GM12878 (cell line): ENCODE measurements around the gene PKP4. TPM values are rescaled to one million over a fixed set of nuclear protein-coding genes. Genes with fewer than 3 reads are reported as not detected.

Source experiments
- ATAC-seq: fragments of 200-7000 bp; cut with Tn5 transposase; 3 replicates; pipeline ENCODE4 v1.9.1; 2020; ENCODE audit warnings: mild to moderate bottlenecking, moderate library complexity
- BruUV-seq: library from RNA; stranded (reverse); fragments of 400-500 nt; replicated peaks from 2 replicates; lab custom pipeline; 2021; lab: Mats Ljungman, UMichigan
- CTCF ChIA-PET: fragments of 300-600 bp; sonication (Branson Sonifier 250); formaldehyde crosslinking; extraction: SDS; loops from one replicate; lab custom pipeline; 2021; ENCODE audit warnings: inconsistent platforms; lab: Yijun Ruan, JAX
- POLR2A ChIA-PET: fragments of 350-600 bp; formaldehyde crosslinking; extraction: SDS; loops from one replicate; lab custom pipeline; 2021; ENCODE audit warnings: inconsistent platforms; lab: Charles Lee
- RAD21 ChIA-PET: fragments of 300-600 bp; sonication (Branson Sonifier 250); formaldehyde crosslinking; loops from one replicate; lab custom pipeline; 2023; ENCODE audit warnings: antibody characterized with exemption; ENCODE audit not compliant: unreplicated experiment; lab: Charles Lee
- SMC1A ChIA-PET: fragments of 300-600 bp; sonication (Branson Sonifier 250); formaldehyde crosslinking; loops from one replicate; lab custom pipeline; 2023; ENCODE audit not compliant: unreplicated experiment, uncharacterized antibody; lab: Charles Lee
- DNase-seq: peaks from one replicate; pipeline ENCODE4 v3.0.0-alpha.2; 2011; ENCODE audit warnings: low read depth, low spot score
- FAIRE-seq: peaks from 3 replicates; lab custom pipeline; 2011; peaks lifted over from hg19 to GRCh38; lab: Jason Lieb, UNC
- H2AFZ ChIP-seq: 2 replicates; pipeline ENCODE4 v1.6.0; 2011; ENCODE audit warnings: low read depth, low read length, control low read depth; ENCODE audit not compliant: control insufficient read depth
- H3K27ac ChIP-seq: 2 replicates; pipeline ENCODE4 v1.5.1; 2011; ENCODE audit warnings: control low read depth; ENCODE audit not compliant: control insufficient read depth, insufficient read depth
- H3K27me3 ChIP-seq, 2 experiments: replicated peaks in 1 of 2; 2 replicates each; pipeline versions ENCODE4 v1.6.0 to v1.6.1; 2011; ENCODE audit warnings: low read length in 1 of 2; ENCODE audit not compliant: control insufficient read depth in 2 of 2, insufficient read depth in 2 of 2
- H3K36me3 ChIP-seq, 2 experiments: 2 replicates each; pipeline ENCODE4 v1.5.1; 2011; ENCODE audit warnings: low read length in 1 of 2; ENCODE audit not compliant: control insufficient read depth in 2 of 2, insufficient read depth in 2 of 2
- H3K4me1 ChIP-seq: 2 replicates; pipeline ENCODE4 v1.6.1; 2011; ENCODE audit warnings: mild to moderate bottlenecking, low read length, moderate library complexity, mixed read lengths; ENCODE audit not compliant: control insufficient read depth, insufficient read depth
- H3K4me2 ChIP-seq: 2 replicates; pipeline ENCODE4 v1.6.0; 2011; ENCODE audit warnings: control low read depth; ENCODE audit not compliant: control insufficient read depth, insufficient read depth
- H3K4me3 ChIP-seq: fragments of 200-600 bp; sonication (generic); 2 replicates; pipeline ENCODE4 v1.5.1; 2016
- H3K79me2 ChIP-seq: 2 replicates; pipeline ENCODE4 v1.6.0; 2011; ENCODE audit warnings: low read length; ENCODE audit not compliant: control insufficient read depth, insufficient read depth
- H3K9ac ChIP-seq: 2 replicates; pipeline ENCODE4 v1.8.0; 2011; ENCODE audit warnings: low read length, control low read depth, mixed read lengths; ENCODE audit not compliant: control insufficient read depth, insufficient read depth
- H3K9me3 ChIP-seq: replicated peaks from 3 replicates; pipeline ENCODE4 v1.5.1; 2011; ENCODE audit warnings: mild to moderate bottlenecking, low read length; ENCODE audit not compliant: control insufficient read depth, insufficient read depth
- H4K20me1 ChIP-seq: 2 replicates; pipeline ENCODE4 v1.6.0; 2011; ENCODE audit not compliant: control insufficient read depth, insufficient read depth
- FOXK2 ChIP-seq: fragments of 450-650 bp; IDR thresholded peaks from 2 replicates; pipeline ENCODE4 v1.6.1; 2017; ENCODE audit warnings: mild to moderate bottlenecking, moderate library complexity
- JUND ChIP-seq: IDR thresholded peaks from 2 replicates; pipeline ENCODE4 v1.6.1; 2012; ENCODE audit warnings: low read depth, mild to moderate bottlenecking, low read length, improper control_type of control experiment, moderate library complexity
- SP1 ChIP-seq: IDR thresholded peaks from one replicate; pipeline ENCODE4 v1.6.1; 2011; ENCODE audit warnings: low read depth, low read length
- TBL1XR1 ChIP-seq: IDR thresholded peaks from 2 replicates; pipeline ENCODE4 v1.6.1; 2012; ENCODE audit warnings: low read depth, low read length, improper control_type of control experiment
- WGBS: methylation state at CpG from one replicate; pipeline ENCODE4 v1.1.6; 2016; ENCODE audit warnings: low lambda C conversion rate; ENCODE audit not compliant: insufficient replicate concordance, insufficient coverage; ENCODE audit errors: missing lambda C conversion rate; 5-methylcytosine and 5-hydroxymethylcytosine counted together
- in situ Hi-C: fragments of 300-500 bp; cut with MboI; formaldehyde crosslinking; loops from 9 replicates; pipeline ENCODE4 v1.14.3; 2018; ENCODE audit warnings: mixed read lengths
- intact Hi-C: fragments of 100-400 bp; cut with micrococcal nuclease; formaldehyde crosslinking; loops from one replicate; pipeline ENCODE4 v1.14.2; 2022; ENCODE audit not compliant: unreplicated experiment
- polyA plus RNA-seq, 11 experiments: library from polyadenylated mRNA; depleted of rRNA in 4 of 11; unstranded in 6 of 11; stranded (reverse) in 5 of 11; fragments of >200 nt; fragmentation: Nextera tagmentation in 4 of 11; fragmentation: Illumina TruSeq in 1 of 11; extraction: Ambion mirVana in 4 of 11; extraction: Trizol in 1 of 11; gene quantifications; 1 replicate in 1 of 11; 2 replicates in 10 of 11; pipeline versions ENCODE4 v1.2.1 to v1.2.3, GENCODE V29; 2011 to 2016; ENCODE audit warnings: inconsistent platforms in 2 of 11, missing spikeins in 2 of 11, low read depth in 1 of 11
- total RNA-seq, 4 experiments: library from RNA; depleted of rRNA in 3 of 4; stranded (reverse); fragments of >200 nt in 3 of 4; fragmentation: Illumina TruSeq in 1 of 4; extraction: Trizol in 1 of 4; gene quantifications; 2 replicates each; pipeline versions ENCODE4 v1.2.1 to v1.2.3, GENCODE V29; 2013 to 2021
- TF ChIP-seq, protein P1 (sequence below): fragments of 450-650 bp; IDR thresholded peaks from 2 replicates; pipeline ENCODE4 v1.6.1; 2017; ENCODE audit warnings: mild to moderate bottlenecking, moderate library complexity
- TF ChIP-seq, protein P2 (sequence below): IDR thresholded peaks from 2 replicates; pipeline ENCODE4 v1.6.1; 2012; ENCODE audit warnings: low read depth, low read length, improper control_type of control experiment
- TF ChIP-seq, protein P3 (sequence below): IDR thresholded peaks from 2 replicates; pipeline ENCODE4 v1.6.1; 2012; ENCODE audit warnings: low read length, inconsistent platforms

PKP4 gene
- total and polyA plus RNA-seq, 10 of the 15 experiments (the other 5 are each of a cell fraction or from before 2014, with no cell fraction given) = 4.8 to 35.8 (median 17.7) TPM

DNA sequence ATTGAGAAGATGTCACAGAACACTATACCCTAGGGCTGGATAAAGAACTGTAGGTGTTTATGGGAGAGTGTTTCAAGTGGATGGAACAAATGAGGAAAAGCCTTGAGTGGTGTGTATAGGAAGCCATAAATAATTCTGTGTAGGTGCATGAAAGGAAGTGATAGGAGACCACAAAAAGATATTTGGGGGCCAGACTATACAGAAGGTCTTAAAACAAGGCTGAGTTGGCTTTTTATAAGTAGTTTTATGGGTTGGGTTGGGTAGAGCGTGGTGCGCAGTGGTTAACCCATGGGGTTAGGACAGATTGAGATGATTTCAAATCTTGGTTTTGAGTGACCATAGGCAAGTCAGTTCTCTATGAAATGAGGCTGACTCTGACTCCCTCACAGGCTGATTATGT, 110.5 kb downstream of the PKP4 start:
- WGBS = 100% methylated on average over 2 of the region's 2 CpGs
- no peak overlapping the region for H3K27ac ChIP-seq
- ATAC-seq (no peak), FAIRE-seq (no peak), DNase-seq (no peak)
- BruUV-seq = no TSS peak
- ChIA-PET POLR2A (no interaction called here), SMC1A (no interaction called here), RAD21 (no interaction called here), CTCF (no interaction called here)
- no peak for TF ChIP-seq FOXK2
- TF ChIP-seq, protein P1, sequence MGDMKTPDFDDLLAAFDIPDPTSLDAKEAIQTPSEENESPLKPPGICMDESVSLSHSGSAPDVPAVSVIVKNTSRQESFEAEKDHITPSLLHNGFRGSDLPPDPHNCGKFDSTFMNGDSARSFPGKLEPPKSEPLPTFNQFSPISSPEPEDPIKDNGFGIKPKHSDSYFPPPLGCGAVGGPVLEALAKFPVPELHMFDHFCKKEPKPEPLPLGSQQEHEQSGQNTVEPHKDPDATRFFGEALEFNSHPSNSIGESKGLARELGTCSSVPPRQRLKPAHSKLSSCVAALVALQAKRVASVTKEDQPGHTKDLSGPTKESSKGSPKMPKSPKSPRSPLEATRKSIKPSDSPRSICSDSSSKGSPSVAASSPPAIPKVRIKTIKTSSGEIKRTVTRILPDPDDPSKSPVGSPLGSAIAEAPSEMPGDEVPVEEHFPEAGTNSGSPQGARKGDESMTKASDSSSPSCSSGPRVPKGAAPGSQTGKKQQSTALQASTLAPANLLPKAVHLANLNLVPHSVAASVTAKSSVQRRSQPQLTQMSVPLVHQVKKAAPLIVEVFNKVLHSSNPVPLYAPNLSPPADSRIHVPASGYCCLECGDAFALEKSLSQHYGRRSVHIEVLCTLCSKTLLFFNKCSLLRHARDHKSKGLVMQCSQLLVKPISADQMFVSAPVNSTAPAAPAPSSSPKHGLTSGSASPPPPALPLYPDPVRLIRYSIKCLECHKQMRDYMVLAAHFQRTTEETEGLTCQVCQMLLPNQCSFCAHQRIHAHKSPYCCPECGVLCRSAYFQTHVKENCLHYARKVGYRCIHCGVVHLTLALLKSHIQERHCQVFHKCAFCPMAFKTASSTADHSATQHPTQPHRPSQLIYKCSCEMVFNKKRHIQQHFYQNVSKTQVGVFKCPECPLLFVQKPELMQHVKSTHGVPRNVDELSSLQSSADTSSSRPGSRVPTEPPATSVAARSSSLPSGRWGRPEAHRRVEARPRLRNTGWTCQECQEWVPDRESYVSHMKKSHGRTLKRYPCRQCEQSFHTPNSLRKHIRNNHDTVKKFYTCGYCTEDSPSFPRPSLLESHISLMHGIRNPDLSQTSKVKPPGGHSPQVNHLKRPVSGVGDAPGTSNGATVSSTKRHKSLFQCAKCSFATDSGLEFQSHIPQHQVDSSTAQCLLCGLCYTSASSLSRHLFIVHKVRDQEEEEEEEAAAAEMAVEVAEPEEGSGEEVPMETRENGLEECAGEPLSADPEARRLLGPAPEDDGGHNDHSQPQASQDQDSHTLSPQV = no peak
- TF ChIP-seq, protein P2, sequence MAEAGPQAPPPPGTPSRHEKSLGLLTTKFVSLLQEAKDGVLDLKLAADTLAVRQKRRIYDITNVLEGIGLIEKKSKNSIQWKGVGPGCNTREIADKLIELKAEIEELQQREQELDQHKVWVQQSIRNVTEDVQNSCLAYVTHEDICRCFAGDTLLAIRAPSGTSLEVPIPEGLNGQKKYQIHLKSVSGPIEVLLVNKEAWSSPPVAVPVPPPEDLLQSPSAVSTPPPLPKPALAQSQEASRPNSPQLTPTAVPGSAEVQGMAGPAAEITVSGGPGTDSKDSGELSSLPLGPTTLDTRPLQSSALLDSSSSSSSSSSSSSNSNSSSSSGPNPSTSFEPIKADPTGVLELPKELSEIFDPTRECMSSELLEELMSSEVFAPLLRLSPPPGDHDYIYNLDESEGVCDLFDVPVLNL = no peak
- no peak for TF ChIP-seq TBL1XR1
- no peak for TF ChIP-seq JUND
- TF ChIP-seq SP1 = no peak
- TF ChIP-seq, protein P3, sequence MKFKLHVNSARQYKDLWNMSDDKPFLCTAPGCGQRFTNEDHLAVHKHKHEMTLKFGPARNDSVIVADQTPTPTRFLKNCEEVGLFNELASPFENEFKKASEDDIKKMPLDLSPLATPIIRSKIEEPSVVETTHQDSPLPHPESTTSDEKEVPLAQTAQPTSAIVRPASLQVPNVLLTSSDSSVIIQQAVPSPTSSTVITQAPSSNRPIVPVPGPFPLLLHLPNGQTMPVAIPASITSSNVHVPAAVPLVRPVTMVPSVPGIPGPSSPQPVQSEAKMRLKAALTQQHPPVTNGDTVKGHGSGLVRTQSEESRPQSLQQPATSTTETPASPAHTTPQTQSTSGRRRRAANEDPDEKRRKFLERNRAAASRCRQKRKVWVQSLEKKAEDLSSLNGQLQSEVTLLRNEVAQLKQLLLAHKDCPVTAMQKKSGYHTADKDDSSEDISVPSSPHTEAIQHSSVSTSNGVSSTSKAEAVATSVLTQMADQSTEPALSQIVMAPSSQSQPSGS = no peak
- H3K27me3 ChIP-seq = no peaks in the 10 kb centered on the region
- H3K4me1 ChIP-seq = no peaks in the 10 kb centered on the region
- no peaks in the 10 kb centered on the region; the same call in 2 of the 3 replicates for H3K9me3 ChIP-seq
- H3K79me2 ChIP-seq = no peaks in the 10 kb centered on the region
- no peak overlapping the region for H3K4me2 ChIP-seq
- no peak overlapping the region for H3K9ac ChIP-seq
- no peak overlapping the region for H2AFZ ChIP-seq
- H4K20me1 ChIP-seq = no peaks in the 10 kb centered on the region
- H3K4me3 ChIP-seq = no peak overlapping the region
- intact Hi-C loops = no loop called here
- in situ Hi-C loops = no loop called here
- no peaks in the 10 kb centered on the region for H3K36me3 ChIP-seq
